Esophagus muscularis mucosa (tissue), 4 donors: ENCODE data around the gene SGSH. TPM values are rescaled to one million over a fixed set of nuclear protein-coding genes. Genes with fewer than 3 reads are reported as not detected.
A peak's percentile ranks its signal among the peaks of the same experiment; 100 is the strongest.

Experiments
- DNase-seq: peaks from one replicate; pipeline ENCODE4 v3.0.0-alpha.2; 2017; ENCODE audit errors: extremely low spot score
- H3K27ac ChIP-seq, 4 donors: fragments of 200-600 bp; sonication (generic); replicated peaks in 1 of 4; 1 replicate in 3 of 4; 2 replicates in 1 of 4; pipeline ENCODE4 v1.5.1; 2016 to 2019; ENCODE audit warnings: mild to moderate bottlenecking in 1 of 4
- H3K27me3 ChIP-seq, 4 donors: fragments of 200-600 bp; sonication (generic); one replicate each; pipeline versions ENCODE4 v1.5.1 to v1.6.0; 2016 to 2019
- H3K36me3 ChIP-seq, 4 donors: fragments of 200-600 bp; sonication (generic); one replicate each; pipeline ENCODE4 v1.5.1; 2016 to 2019
- H3K4me1 ChIP-seq, 4 donors: fragments of 200-600 bp; sonication (generic); one replicate each; pipeline ENCODE4 v1.5.1; 2016 to 2019
- H3K4me3 ChIP-seq, 4 donors: fragments of 200-600 bp; sonication (generic); 1 replicate in 2 of 4; 2 replicates in 2 of 4; pipeline ENCODE4 v1.5.1; 2016 to 2019; ENCODE audit warnings: mild to moderate bottlenecking in 4 of 4, moderate library complexity in 1 of 4
- H3K9me3 ChIP-seq, 4 donors: fragments of 200-600 bp; sonication (generic); 1 replicate in 3 of 4; 2 replicates in 1 of 4; pipeline ENCODE4 v1.5.1; 2016 to 2019
- CTCF ChIP-seq, 3 experiments: fragments of 200-600 bp in 2 of 3; fragments of 450-650 bp in 1 of 3; sonication (generic) in 2 of 3; IDR thresholded peaks; one replicate each; pipeline ENCODE4 v1.5.1; 2017 to 2019; ENCODE audit warnings: antibody characterized with exemption in 3 of 3, mild to moderate bottlenecking in 2 of 3, moderate library complexity in 1 of 3
- EP300 ChIP-seq: sonication (generic); formaldehyde crosslinking; IDR thresholded peaks from one replicate; pipeline ENCODE4 v1.6.1; 2017; ENCODE audit warnings: antibody characterized with exemption
- POLR2A ChIP-seq: fragments of 450-650 bp; IDR thresholded peaks from one replicate; pipeline ENCODE4 v1.6.1; 2017; ENCODE audit warnings: antibody characterized with exemption, moderate library complexity, mild to moderate bottlenecking, low read depth
- POLR2AphosphoS5 ChIP-seq, 2 donors: sonication (generic); formaldehyde crosslinking; IDR thresholded peaks; one replicate each; pipeline ENCODE4 v1.6.1; 2017; ENCODE audit warnings: antibody characterized with exemption in 2 of 2
- WGBS: methylation state at CpG from one replicate; pipeline ENCODE4 v1.1.5; 2018; 5-methylcytosine and 5-hydroxymethylcytosine counted together
- intact Hi-C: fragments of 100-400 bp; cut with DNase I; formaldehyde crosslinking; loops from one replicate; pipeline ENCODE4 v1.15.1; 2023
- total RNA-seq, 4 donors: library from RNA; depleted of rRNA; stranded (reverse); fragments of >200 nt; gene quantifications; one replicate each; pipeline versions ENCODE4 v1.1.0 to v1.2.1, GENCODE V29; 2016

SGSH gene
- total RNA-seq, 4 donors from 2014 or later, result 12.9 to 24.4 (median 21.3) TPM

GRCh38 chr17:80262291-80262690 is 42.2 kb upstream of the SGSH start:
- Histone ChIP-seq H3K9me3 (no peaks in the 10 kb centered on the region), H3K27me3 (no peaks in the 10 kb centered on the region), H3K36me3 (peaks cover 4 to 26% (median 18%) of the 10 kb centered on the region in 4 donors), H3K27ac (peak overlapping the region; percentile 96 to 99 (median 98)), H3K4me3 (peak overlapping the region; percentile 81 to 93 (median 87)), H3K4me1 (peaks cover 36 to 54% (median 45%) of the 10 kb centered on the region in 4 donors)
- DNase-seq, result no peak
- TF ChIP-seq EP300, result no peak
- TF ChIP-seq CTCF (IDR thresholded peaks at IDR 0.05), result no peak
- 56% methylated on average over 3 of the region's 3 CpGs for WGBS
- intact Hi-C loops, result loop anchor here (5.0 kb wide), 1 partner anchor 115 kb away; the partner anchor contains the start of gene EIF4A3

GRCh38 chr17:80261895-80262279 is 41.8 kb upstream of the SGSH start:
- peak overlapping the region; percentile 81 to 93 (median 87) for H3K4me3 ChIP-seq
- peaks cover 4 to 22% (median 16%) of the 10 kb centered on the region in 4 donors for H3K36me3 ChIP-seq
- intact Hi-C loops, result loop anchor here (2.0 to 5.0 kb wide), 2 partner anchors 41 to 115 kb away; partner anchors contain the start of genes EIF4A3, SGSH and SLC26A11
- H3K4me1 ChIP-seq, result peaks cover 36 to 54% (median 45%) of the 10 kb centered on the region in 4 donors
- TF ChIP-seq CTCF (IDR thresholded peaks at IDR 0.05) (no peak), POLR2AphosphoS5 (IDR thresholded peaks at IDR 0.05) (no peak), POLR2A (no peak), EP300 (no peak)
- no peaks in the 10 kb centered on the region for H3K9me3 ChIP-seq
- 51% methylated on average over 8 of the region's 8 CpGs for WGBS
- H3K27me3 ChIP-seq, result no peaks in the 10 kb centered on the region
- no peak for DNase-seq
- peak overlapping the region; percentile 96 to 99 (median 98) for H3K27ac ChIP-seq

GRCh38 chr17:80261159-80261894 is 41.2 kb upstream of the SGSH start:
- Histone ChIP-seq H3K4me3 (peak overlapping the region; percentile 81 to 93 (median 87)), H3K4me1 (peaks cover 36 to 54% (median 45%) of the 10 kb centered on the region in 4 donors), H3K27ac (peak overlapping the region; percentile 96 to 99 (median 98)), H3K27me3 (no peaks in the 10 kb centered on the region), H3K36me3 (peaks cover 4 to 17% (median 11%) of the 10 kb centered on the region in 4 donors), H3K9me3 (no peaks in the 10 kb centered on the region)
- TF ChIP-seq POLR2AphosphoS5 (IDR thresholded peaks at IDR 0.05), result peak; percentile 25 to 68
- no peak for TF ChIP-seq EP300
- TF ChIP-seq CTCF (IDR thresholded peaks at IDR 0.05), result no peak
- no peak for TF ChIP-seq POLR2A
- intact Hi-C loops, result loop anchor here (2.0 to 5.0 kb wide), 2 partner anchors 41 to 114 kb away; partner anchors contain the start of genes EIF4A3, SGSH and SLC26A11
- 12% methylated on average over 15 of the region's 45 CpGs for WGBS
- peak; percentile 94 for DNase-seq

- Histone ChIP-seq H3K27ac (peak within 1 kb of the TSS; percentile 96 to 99 (median 98)), H3K4me1 (peaks cover 36 to 51% (median 45%) of the 10 kb centered on the region in 4 donors), H3K4me3 (peak within 1 kb of the TSS; percentile 83 to 93 (median 89)), H3K9me3 (no peaks in the 10 kb centered on the region), H3K36me3 (peaks cover 2 to 11% (median 7%) of the 10 kb centered on the region in 4 donors), H3K27me3 (no peaks in the 10 kb centered on the region)
- intact Hi-C loops, result loop anchor here (2.0 to 5.0 kb wide), 2 partner anchors 40 to 113 kb away; partner anchors contain the start of genes EIF4A3, SGSH and SLC26A11
- DNase-seq, result no peak
- no CpG with 5 or more reads among the region's 54 CpGs for whole genome bisulfite sequencing
- TF ChIP-seq EP300, result no peak
- peak; percentile 24 to 56 for TF ChIP-seq POLR2AphosphoS5 (IDR thresholded peaks at IDR 0.05)
- TF ChIP-seq POLR2A, result peak; percentile 56
- no peak for TF ChIP-seq CTCF (IDR thresholded peaks at IDR 0.05)
These were observed 40.6 kb upstream of the SGSH start, which contains the start of gene RNF213 for GRCh38 chr17:80260791-80261158. RNF213 (plus strand) TSS chr17:80260852; CDS start chr17:80263682, 2,830 bp downstream.
